GM21526 (cell line): Measurements from ENCODE around the gene FANCC.

Experiments
- ATAC-seq: cut with Tn5 transposase; IDR thresholded peaks from one replicate; pipeline ENCODE4 v1.9.1; 2021; ENCODE audit warnings: moderate library complexity; ENCODE audit not compliant: unreplicated experiment, low FRiP score

Gene FANCC

DNA sequence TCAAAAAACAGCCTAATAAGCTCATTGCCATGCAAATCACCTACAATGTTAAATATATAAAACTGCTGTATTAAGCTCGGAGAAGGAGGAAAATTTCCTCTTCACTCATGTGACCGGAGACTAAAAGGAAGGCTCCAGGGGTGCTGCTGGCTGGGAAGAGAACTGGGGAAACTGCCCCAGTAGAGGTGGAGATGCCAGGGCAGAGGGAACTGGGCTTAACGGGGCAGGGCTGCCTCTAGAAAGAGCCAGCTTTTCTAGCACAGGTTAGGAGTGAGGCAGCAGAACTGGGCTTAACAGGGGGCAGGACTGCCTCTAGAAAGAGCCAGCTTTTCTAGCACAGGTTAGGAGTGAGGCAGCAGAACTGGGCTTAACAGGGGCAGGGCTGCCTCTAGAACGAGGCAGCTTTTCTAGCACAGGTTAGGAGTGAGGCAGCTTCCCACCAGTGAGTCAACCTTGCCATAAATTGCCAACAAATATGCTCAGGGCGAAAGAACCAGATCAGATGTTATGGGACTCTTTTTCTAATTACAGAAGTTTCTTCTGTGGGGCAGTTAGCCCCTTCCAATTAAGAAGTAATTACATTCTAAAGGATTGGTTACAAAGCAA is 115.3 kb downstream of the FANCC start:
- ATAC-seq = no peak

DNA sequence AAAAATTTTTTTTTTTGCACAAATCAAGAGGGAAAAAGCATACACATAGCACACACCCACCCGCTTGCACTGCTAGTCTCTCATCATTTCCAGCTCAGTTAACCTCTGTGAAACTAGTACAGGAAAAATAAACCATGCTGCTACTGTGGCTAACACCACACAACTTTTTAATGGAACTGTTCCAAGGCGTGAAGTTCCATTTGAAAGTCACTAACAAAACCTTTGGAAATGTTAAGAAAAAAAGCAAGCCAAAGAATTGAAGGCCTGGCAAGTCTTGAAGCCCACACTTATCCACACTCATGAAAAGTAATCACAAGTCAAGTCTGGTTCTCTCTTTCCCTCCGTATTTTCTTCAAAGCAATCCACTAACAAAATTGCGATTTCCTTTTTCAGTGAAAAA is 116.3 kb downstream of the FANCC start:
- ATAC-seq = no peak

DNA sequence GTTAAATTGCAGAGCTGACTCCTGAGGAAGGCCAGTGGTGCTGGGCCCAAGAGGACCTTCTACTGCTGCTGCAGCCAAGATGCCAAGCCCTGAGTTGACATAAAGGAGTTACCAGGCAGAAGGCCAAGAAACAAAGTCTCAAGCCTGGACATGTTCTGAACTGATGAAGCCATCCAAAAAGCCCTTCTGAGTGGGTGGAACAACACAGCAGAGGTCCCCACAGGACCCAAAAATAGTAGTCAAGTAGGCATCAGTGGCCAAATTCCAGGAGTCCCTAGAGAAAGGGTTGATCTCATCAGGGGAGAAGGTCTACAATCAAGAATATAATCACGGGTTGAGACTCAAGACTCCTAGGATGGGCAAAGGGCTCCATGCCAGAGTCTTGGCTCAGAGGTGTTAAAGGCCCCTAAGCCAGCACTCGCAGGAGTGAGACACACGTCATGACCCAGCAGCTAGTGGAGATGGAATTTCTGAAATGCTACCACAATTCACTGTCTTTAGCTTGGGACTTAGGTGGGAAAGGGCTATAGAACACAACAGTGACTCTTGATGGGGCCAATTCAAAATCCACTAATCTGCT is 119.7 kb downstream of the FANCC start:
- ATAC-seq = no peak

DNA sequence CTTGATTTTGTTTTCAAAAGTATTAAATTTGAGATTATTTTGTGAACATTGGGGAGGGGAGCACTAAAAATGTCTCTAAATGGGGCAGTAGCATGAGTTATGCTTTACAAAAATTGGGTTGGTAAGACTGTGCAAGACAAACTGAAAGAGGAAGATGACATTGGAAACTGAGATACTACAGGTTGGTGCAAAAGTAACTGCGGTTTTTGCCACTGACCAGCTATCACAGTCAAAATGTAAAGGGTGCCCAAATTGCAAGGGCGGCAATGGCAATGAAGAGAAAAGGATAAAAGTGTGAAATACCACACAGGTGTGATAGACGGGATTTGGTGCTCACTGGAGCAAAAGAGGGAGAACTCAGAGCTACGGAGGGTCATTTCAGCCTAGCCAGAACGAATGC is 124.0 kb downstream of the FANCC start:
- no peak for ATAC-seq

DNA sequence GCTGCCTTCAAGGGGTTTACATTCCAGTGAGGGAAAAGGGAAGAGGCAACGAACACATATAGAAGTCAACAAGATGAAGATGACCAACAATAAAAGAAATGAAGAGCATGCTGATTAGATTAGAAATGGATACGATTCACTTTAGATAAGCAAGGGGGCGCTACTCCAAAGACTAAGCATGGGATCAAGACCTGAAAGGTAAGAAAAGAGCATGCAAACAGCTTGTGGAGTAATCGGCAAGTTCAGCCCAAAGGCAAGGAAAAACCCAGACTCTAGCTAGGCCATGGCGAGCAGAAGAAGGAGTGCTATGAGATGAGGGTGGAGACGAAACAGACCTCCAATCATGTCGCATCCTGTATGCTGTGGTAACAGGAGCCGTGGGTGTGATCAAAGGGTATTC is 124.4 kb downstream of the FANCC start:
- no peak for ATAC-seq

DNA sequence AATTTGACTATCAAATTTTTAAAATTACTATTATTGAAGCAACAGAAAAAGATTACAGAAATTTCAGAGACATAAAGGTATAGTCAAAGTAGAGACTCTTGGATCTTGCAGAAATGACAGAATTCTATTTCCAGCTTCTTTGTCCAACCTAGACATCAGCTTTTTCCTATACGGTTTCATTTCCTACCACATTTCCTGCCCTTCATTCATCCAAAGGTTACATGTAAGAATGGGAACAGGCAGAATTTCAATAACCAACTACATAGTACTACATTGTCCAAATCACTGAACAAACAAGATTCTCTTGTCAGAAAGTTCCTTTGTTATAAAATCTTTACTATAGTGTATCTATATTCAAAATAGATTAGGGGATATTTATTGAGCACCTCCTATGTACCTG is 124.9 kb downstream of the FANCC start:
- no peak for ATAC-seq

DNA sequence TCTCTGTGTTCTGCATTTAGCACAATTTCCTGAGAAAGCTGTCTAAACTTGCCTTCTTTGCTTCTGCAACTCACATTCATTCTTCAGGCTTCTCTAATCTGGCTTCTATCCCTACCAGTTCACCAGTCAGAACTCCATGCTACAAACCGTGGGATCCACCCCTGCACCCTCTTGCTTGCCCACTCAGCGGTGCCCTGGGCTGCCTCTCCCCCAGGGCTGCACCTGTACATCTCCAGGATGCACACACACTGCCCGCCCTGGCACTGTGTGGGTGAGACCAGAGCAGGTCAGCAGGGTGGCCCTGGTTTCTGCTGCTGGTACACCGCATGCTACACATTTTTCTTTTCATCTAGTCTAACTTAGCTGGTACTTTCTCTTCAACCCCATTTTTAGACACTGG is 127.1 kb downstream of the FANCC start:
- ATAC-seq = no peak

DNA sequence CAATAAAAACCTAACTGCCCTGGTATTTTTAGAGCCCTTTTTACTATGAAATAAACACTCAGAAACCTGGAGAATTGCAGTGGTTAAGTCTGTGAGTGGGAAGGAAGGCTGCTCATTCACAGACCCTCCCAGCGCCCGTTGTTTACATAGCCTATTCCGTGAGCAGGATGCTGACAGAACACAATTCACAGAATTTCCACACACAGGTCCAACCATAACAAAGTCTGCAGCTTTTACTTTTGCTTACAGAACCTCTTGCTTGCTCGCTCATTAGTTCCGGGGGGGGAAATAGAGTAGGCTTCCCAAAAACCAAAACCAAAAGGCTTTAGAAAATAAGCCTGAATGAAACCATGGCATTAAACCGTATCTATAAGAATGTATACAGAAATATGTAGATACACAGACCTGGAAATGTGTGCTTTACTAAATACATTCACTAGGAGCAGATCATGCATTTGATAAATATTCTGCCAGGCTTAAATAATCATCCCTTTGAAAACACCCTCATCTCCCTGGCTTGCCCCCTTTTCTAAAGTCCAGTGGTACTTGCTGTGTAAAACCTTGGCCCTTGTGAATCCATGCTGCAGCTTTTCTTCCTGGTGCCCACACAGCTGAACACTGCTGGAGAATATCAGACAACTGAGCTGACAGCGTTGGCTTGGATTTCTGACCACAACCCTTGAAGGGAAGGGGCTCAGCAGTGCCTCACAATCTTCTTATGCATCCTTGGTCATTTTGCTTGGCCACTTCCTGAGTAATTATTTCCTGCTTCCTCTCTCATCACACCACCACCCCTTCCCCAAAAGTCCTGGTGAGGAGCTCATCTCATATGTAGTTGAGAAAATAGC is 128.0 kb downstream of the FANCC start:
- ATAC-seq = no peak

DNA sequence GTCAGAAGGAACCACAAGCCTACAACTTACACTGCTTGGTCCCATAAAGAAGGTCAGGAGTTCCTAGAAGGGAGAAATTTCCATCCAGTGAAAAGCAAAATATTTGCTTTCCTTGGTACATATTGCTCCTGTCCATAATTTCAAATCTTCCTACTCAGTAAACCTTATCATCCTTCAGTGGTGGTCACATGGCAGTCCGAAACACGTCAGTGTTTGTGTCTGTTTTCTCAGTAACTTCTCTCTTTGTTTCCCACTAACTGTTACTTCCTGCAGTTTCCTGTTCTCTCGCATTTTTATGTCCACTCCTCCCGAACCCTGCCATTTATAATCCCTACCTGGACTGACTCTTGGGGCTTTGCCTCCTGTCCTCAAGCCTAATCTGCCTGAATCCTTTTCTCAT is 129.1 kb downstream of the FANCC start:
- ATAC-seq = no peak

DNA sequence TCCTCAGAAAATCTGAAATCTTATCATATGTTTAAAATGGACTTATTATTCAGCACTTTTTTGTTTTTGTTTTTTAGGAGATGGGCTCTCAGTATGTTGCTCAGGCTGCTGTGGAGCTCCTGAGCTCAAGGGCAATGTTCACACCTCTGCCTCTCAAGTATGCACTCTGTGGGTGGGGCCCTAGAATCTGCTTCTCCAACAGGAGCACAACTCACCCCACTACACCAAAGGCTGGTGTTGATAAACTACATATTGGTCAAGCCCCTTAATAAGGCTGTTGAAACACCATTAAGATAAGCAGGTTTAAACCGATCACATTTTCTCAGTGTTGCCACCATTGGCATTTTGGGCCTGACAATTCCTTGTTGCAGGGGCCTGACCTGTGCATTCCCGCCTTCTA is 131.6 kb downstream of the FANCC start:
- ATAC-seq = no peak

DNA sequence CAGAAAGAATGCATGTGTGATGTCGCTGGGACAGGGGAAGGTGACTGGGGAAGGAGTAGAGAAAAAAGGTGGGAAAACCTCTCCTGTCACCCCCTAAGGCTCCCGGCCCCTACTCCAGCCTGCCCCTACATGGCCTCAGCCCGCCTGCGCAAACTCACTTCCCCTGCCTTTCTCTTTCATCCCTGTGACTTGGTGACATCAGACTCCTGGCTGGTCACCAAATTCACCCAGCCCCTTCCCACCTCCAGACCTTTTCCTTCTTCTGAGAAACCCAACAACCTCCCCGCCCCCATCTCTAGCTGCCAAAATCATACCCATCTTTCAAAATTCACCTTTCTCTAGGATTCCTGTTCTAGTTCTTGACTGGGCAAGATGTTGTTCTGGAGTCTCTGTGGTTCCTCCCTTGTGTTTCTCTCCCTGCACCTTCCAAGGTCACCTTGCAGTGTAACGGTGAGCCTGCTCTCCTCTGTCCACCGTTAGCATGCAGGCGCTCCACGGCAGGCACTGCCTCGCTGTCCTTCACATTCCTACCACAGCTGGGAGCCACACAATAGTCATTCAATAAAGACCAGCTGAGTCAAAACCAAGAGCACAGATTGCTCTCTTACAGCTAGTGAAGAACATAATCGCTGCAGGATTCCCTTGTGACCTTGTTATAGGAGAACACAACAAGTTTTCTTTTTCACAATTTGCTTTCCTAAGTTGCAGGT is 134.5 kb downstream of the FANCC start:
- ATAC-seq = no peak

DNA sequence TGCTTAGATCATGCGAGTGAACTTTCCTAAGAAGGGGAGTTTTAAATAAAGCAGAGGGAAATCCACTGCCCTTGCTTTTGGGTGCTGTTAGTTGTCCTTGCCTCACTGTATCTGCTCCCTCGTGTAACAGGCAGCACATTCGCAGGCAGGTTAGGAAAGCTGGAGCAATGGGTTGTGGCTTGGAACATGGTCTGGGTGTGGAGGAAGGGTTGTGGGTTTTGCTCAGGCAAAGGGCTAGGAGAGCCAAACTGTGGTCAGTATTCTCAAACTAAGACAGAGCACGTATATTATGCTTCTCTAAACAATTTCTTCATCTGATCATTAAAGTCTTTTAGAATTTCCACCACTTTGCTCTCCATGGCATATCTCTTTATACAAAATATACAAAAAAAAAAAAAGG is 135.7 kb downstream of the FANCC start:
- no peak for ATAC-seq

DNA sequence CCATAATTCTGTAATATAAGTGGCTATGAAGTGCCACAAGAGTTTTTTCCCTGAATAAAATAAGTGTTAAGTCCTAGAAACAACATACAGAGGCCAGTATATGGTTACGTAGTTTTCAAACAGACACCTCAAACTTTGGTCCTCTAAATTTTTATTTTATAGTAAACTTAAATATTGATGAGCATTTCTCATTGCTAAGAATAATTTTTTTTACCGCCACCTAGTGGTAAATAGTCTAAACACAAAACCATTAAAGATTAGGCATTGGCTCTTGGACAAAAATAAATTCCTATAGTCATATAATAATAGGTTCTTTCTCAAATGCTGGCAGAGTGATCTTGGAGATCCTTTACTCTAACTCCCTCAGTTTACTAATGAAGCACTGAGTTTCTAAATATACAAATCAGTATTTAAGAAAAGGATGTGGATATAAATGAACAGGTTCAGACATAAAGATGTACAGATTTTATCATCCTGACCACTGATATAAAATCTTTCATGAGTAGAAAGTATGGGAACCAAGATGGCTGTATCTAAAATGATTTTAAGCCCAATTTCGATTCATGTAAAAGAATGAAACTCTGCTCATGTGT is 136.2 kb downstream of the FANCC start:
- no peak for ATAC-seq

DNA sequence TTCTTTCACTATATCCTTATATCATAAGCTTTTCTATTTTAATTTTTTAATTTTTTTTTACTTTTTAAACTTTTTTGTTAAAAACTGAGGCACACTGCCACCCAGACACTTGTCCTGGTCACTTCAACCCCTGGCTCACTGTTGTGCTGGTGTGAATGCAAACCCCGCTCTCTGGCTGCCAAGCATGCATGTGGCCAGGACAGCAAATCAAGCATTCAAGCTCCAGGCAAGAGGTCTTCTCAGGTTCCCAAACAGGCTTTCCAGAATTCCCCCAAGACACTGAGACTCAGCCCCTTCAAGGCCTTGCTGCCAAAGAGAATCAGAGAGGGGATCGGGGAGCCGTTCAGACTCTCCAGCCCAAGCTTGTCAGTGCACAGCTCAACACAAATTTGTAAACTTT is 139.9 kb downstream of the FANCC start:
- ATAC-seq = no peak

DNA sequence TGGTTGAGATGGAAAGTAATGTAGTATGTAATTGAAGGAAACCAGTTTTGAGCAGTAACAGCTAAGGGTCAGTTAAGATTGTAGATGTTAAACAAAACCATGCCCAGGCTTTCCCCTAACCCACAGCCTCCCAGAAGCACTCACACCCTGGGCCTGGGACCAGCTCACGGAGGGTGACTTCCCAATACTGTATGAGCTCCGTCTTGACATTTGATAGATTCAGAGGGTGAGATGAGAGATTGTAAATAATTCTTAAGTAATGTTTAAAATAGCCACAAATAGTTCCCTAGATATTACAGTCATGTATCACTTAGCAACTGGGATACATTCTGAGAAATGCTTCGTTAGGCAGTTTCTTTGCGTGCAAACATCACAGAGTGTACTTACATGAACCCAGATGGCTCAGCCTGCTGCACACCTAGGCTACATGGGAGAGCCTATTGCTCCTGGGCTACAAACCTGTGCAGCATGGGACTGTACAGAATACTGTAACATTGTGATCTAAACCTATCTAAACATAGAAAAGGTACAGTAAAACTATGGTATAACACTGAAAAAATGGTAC is 140.7 kb downstream of the FANCC start:
- ATAC-seq = no peak

DNA sequence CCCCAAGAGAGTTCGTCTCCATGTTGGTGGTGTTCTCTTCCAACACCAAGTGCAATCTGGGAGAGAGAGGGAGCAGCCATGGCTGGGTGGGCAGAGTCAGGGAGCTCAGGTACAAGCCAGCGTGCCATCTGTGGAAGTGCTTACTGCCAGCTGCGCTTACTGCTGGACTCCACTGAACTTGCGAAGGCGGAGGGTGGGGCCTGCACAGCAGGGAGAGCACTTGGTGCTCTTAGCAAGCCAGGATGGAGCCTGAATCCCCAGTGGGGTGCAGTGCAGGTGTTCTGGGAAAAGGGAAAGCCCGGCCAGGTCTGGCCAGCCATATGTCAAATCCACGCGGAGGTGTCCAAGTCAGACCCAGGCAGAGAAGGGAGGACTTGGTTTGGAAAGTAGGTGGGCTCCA is 142.0 kb downstream of the FANCC start:
- no peak for ATAC-seq

DNA sequence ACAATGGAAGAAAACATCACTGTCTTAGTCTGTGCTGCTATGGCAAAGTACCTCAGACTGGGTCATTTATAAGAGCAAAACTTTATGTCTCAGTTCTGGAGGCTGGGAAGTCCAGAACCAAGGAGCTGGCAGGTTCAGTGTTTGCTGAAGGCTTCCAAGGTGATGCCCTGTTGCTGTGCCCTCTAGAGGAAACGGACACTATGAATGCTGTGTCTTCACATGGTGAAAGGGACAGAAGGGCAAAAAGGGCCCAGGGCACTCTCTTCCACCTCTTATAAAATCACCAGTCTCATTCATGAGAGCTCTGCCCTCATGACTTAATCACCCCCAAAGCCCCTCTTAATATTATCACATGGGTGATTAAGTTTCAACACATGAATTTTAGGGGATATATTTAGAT is 143.5 kb downstream of the FANCC start:
- ATAC-seq = no peak

DNA sequence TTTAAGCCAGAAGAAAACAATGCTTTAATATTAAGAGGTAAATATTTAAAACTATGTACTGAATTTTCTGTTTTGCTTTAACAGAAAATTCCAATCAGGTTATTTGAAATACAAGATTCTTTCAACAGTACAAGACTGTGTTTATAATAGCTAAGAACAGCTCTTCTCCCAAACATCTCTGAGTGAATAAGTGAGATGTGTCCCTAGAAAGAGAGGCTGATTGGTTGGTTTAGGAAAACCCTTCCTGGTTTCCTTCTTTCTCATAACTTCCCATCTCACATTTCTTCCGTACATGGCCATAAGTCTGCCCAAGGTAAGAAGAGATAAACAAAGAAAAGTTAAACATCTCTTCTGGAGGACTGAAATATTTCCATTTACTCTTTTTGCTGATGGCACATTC is 145.9 kb downstream of the FANCC start:
- no peak for ATAC-seq

DNA sequence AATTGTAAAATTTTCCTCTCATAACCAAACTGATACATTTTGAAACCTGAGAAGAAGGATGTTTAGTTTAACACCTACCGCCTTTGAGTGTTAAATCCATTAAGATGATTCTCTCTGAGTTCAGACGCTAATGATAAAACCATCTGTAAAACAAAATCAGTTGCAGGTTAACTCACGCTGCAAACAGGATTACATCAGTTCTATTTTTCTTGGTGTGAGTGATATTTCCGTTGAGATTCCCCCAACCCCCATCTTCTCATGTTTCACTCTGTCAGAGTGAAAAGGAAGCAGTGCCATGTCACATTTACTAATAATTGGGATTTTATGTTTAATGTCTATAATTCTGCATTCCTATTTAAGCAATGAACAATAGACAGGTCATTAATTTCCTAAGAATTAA is 146.5 kb downstream of the FANCC start:
- ATAC-seq = no peak

DNA sequence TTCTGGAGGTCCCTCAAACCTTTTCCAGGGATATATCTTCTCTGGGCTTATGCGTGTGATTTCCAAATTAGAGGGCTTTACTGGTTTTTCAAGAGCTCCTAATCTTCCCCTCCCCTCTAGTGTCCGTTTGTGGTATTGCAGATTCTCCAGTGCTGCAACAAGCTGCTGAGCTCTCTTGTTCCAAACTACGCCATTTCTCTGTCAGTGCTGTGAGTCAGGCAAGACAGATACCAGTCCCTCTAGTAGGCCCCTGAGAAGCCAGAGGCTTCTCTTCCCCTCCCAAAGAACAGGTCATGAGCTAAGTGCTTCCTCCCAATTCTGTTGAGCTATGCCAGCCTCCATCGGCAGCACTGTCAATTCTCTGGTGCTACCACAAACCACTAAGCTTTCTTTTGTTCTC is 149.5 kb downstream of the FANCC start:
- ATAC-seq = no peak

DNA sequence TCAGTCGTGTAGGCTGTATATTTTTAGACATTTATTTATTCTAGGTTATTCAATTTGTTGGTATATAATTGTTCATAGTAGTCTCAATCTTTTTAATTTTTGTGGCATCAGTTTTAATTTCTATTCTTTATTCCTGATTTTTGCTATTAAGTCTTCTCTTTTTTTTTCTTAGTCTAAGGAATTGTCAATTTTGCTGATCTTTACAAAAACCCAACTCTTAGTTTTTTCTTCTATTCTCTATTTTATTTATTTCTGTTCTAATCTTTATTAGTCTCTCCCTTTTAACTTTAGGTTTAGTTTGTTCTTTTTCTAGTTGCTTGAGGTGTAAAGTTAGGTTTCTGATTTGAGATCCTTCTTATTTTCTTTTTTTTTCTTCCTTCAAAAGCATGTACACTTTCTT is 152.5 kb downstream of the FANCC start:
- ATAC-seq = no peak
